ENCODE results near the gene DTNBP1. TPM values are rescaled to one million over a fixed set of nuclear protein-coding genes. Genes with fewer than 3 reads are reported as not detected.
A peak's percentile ranks its signal among the peaks of the same experiment; 100 is the strongest.

Gene DTNBP1
- total RNA-seq, 2 donors from 2014 or later: 6.3 to 25.0 TPM

GRCh38 chr6:15594512-15595259 lies 68.1 kb downstream of the DTNBP1 start:
- Histone ChIP-seq H3K27me3 (no peaks in the 10 kb centered on the region), H3K4me1 (peaks cover 0 to 31% of the 10 kb centered on the region in 2 donors), H3K36me3 (no peaks in the 10 kb centered on the region), H3K9me3 (no peaks in the 10 kb centered on the region), H3K4me3 (no peak overlapping the region), H3K27ac (peak overlapping the region in 1 of 2 donors; percentile 81)
- DNase-seq (ENCODE audit: low spot score): no peak
- TF ChIP-seq CTCF (IDR thresholded peaks at IDR 0.05): no peak

- no peak overlapping the region for H3K4me3 ChIP-seq
- H3K4me1 ChIP-seq: peaks cover 0 to 31% of the 10 kb centered on the region in 2 donors
- no peaks in the 10 kb centered on the region for H3K9me3 ChIP-seq
- no peaks in the 10 kb centered on the region for H3K27me3 ChIP-seq
- DNase-seq (ENCODE audit: low spot score): no peak
- no peaks in the 10 kb centered on the region for H3K36me3 ChIP-seq
- peak overlapping the region in 1 of 2 donors; percentile 81 for H3K27ac ChIP-seq
- no peak for TF ChIP-seq CTCF (IDR thresholded peaks at IDR 0.05)
Observed at GRCh38 chr6:15593798-15594197, 69.0 kb downstream of the DTNBP1 start.

GRCh38 chr6:15592610-15593009 lies 70.2 kb downstream of the DTNBP1 start:
- H3K4me3 ChIP-seq: no peak overlapping the region
- H3K27ac ChIP-seq: no peak overlapping the region
- H3K9me3 ChIP-seq: no peaks in the 10 kb centered on the region
- peaks cover 0 to 31% of the 10 kb centered on the region in 2 donors for H3K4me1 ChIP-seq
- H3K36me3 ChIP-seq: no peaks in the 10 kb centered on the region
- no peak for DNase-seq (ENCODE audit: low spot score)
- H3K27me3 ChIP-seq: no peaks in the 10 kb centered on the region
- no peak for TF ChIP-seq CTCF (IDR thresholded peaks at IDR 0.05)

- H3K4me1 ChIP-seq: peaks cover 0 to 11% of the 10 kb centered on the region in 2 donors
- H3K27ac ChIP-seq: no peak overlapping the region
- H3K36me3 ChIP-seq: no peaks in the 10 kb centered on the region
- no peaks in the 10 kb centered on the region for H3K9me3 ChIP-seq
- H3K4me3 ChIP-seq: no peak overlapping the region
- TF ChIP-seq CTCF (IDR thresholded peaks at IDR 0.05): no peak
- no peak for DNase-seq (ENCODE audit: low spot score)
- no peaks in the 10 kb centered on the region for H3K27me3 ChIP-seq
Observed at GRCh38 chr6:15588971-15589634, 73.7 kb downstream of the DTNBP1 start.

- no peak for TF ChIP-seq CTCF (IDR thresholded peaks at IDR 0.05)
- DNase-seq (ENCODE audit: low spot score): no peak
Observed at GRCh38 chr6:15586503-15586902, 76.3 kb downstream of the DTNBP1 start.

More at GRCh38 chr6:15586503-15586902, 76.3 kb downstream of the DTNBP1 start:
- Histone ChIP-seq H3K27me3 (no peaks in the 10 kb centered on the region), H3K27ac (no peak overlapping the region), H3K4me3 (no peak overlapping the region), H3K9me3 (no peaks in the 10 kb centered on the region), H3K4me1 (no peaks in the 10 kb centered on the region), H3K36me3 (no peaks in the 10 kb centered on the region)
